Activated naive CD8-positive, alpha-beta T cell treated with anti-CD3 and anti-CD28 coated beads, Interleukin-2, amount 50 U/mL, for 24 hours (primary cell): ENCODE data around the gene RHD.
"Not testable (repeated sequence)": the region's sequence is repeated elsewhere in the genome, so short reads cannot be mapped to it uniquely, and the experiment has no call there.

Experiments
- ATAC-seq: fragments of 150-1000 bp; cut with Tn5 transposase; one replicate; pipeline ENCODE4 v1.10.0; 2021
- DNase-seq: peaks from one replicate; pipeline ENCODE4 v3.0.0; 2021
- H3K27ac Mint-ChIP-seq: one replicate; pipeline ENCODE4 v1.8.0; 2021; ENCODE audit warnings: mild to moderate bottlenecking, mixed read lengths
- H3K27me3 Mint-ChIP-seq: one replicate; pipeline ENCODE4 v1.8.0; 2021; ENCODE audit warnings: mixed read lengths
- H3K36me3 Mint-ChIP-seq: one replicate; pipeline ENCODE4 v1.8.0; 2021; ENCODE audit warnings: low read depth, mixed read lengths
- H3K4me1 Mint-ChIP-seq: one replicate; pipeline ENCODE4 v1.8.0; 2021; ENCODE audit warnings: mixed read lengths
- H3K4me3 Mint-ChIP-seq: one replicate; pipeline ENCODE4 v1.8.0; 2021; ENCODE audit warnings: mild to moderate bottlenecking, moderate library complexity, mixed read lengths
- H3K9me3 Mint-ChIP-seq: one replicate; pipeline ENCODE4 v1.8.0; 2021; ENCODE audit warnings: mixed read lengths

Gene RHD

GRCh38 chr1:25341746-25342145 is 69.4 kb downstream of the RHD start:
- H3K4me1 Mint-ChIP-seq = peaks cover 28% of the 10 kb centered on the region
- no peak overlapping the region for H3K27ac Mint-ChIP-seq
- ATAC-seq = no peak
- no peaks in the 10 kb centered on the region for H3K27me3 Mint-ChIP-seq
- no peak for DNase-seq
- no peaks in the 10 kb centered on the region for H3K9me3 Mint-ChIP-seq
- H3K4me3 Mint-ChIP-seq = no peak overlapping the region
- H3K36me3 Mint-ChIP-seq = peaks cover 10% of the 10 kb centered on the region

DNA sequence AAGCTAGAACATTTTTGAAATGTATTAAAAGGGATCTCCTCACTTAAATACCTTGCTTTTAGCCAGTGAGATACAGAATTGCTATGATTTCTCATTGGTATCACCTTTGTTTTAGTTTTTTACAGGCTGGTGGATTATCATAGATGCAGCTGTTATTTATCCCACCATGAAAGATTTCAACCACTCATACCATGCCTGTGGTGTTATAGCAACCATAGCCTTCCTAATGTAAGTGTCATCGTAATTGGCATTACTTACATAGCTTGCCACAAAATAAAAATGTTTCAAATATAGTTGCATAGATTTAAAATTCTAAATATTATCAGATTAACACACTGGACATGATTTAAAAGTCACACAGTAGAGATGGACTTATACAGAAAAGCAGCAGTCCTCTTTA is 70.5 kb downstream of the RHD start:
- no peak overlapping the region for H3K4me3 Mint-ChIP-seq
- H3K27me3 Mint-ChIP-seq = no peaks in the 10 kb centered on the region
- ATAC-seq (no peak), DNase-seq (no peak)
- no peak overlapping the region for H3K27ac Mint-ChIP-seq
- H3K9me3 Mint-ChIP-seq = no peaks in the 10 kb centered on the region
- peaks cover 26% of the 10 kb centered on the region for H3K4me1 Mint-ChIP-seq
- H3K36me3 Mint-ChIP-seq = peaks cover 14% of the 10 kb centered on the region

DNA sequence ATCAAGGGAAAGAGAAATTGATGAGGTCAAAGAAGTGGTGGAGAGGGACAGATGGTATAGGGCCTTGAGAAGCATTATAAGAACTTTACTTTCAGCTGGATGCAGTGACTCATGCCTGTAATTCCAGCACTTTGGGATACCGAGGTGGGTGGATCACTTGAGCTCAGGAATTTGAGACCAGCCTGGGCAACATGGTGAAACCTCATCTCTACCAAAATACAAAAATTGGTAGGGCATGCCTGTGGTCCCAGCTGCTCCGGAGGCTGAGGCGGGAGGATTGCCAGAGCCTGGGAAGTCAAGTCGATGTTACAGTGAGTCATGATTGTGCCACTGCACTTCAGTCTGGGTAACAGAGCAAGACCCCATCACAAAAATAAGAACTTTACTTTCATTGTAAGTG is 71.6 kb downstream of the RHD start:
- Mint-ChIP-seq H3K9me3 (no peaks in the 10 kb centered on the region), H3K4me3 (no peak overlapping the region), H3K4me1 (peaks cover 29% of the 10 kb centered on the region), H3K27ac (no peak overlapping the region), H3K27me3 (no peaks in the 10 kb centered on the region), H3K36me3 (peaks cover 20% of the 10 kb centered on the region)
- DNase-seq = no peak
- no peak for ATAC-seq

GRCh38 chr1:25347556-25347955 is 75.2 kb downstream of the RHD start:
- H3K27me3 Mint-ChIP-seq = no peaks in the 10 kb centered on the region
- DNase-seq (no peak), ATAC-seq (no peak)
- H3K4me3 Mint-ChIP-seq = no peak overlapping the region
- H3K36me3 Mint-ChIP-seq = peaks cover 24% of the 10 kb centered on the region
- no peak overlapping the region for H3K27ac Mint-ChIP-seq
- no peaks in the 10 kb centered on the region for H3K9me3 Mint-ChIP-seq
- H3K4me1 Mint-ChIP-seq = peaks cover 4% of the 10 kb centered on the region

- Mint-ChIP-seq H3K27me3 (no peaks in the 10 kb centered on the region), H3K27ac (no peak overlapping the region), H3K9me3 (no peaks in the 10 kb centered on the region), H3K4me3 (no peak overlapping the region), H3K4me1 (peaks cover 3% of the 10 kb centered on the region), H3K36me3 (peaks cover 16% of the 10 kb centered on the region)
- ATAC-seq = no peak
- no peak for DNase-seq
Measured at GRCh38 chr1:25349606-25350005, 77.3 kb downstream of the RHD start.

- Mint-ChIP-seq H3K9me3 (no peaks in the 10 kb centered on the region), H3K4me3 (no peak overlapping the region), H3K27ac (peak overlapping the region; percentile 36), H3K36me3 (peaks cover 28% of the 10 kb centered on the region), H3K27me3 (no peaks in the 10 kb centered on the region), H3K4me1 (peaks cover 32% of the 10 kb centered on the region)
- DNase-seq = no peak
- no peak for ATAC-seq
Measured at GRCh38 chr1:25355841-25356395, 83.6 kb downstream of the RHD start.

DNA sequence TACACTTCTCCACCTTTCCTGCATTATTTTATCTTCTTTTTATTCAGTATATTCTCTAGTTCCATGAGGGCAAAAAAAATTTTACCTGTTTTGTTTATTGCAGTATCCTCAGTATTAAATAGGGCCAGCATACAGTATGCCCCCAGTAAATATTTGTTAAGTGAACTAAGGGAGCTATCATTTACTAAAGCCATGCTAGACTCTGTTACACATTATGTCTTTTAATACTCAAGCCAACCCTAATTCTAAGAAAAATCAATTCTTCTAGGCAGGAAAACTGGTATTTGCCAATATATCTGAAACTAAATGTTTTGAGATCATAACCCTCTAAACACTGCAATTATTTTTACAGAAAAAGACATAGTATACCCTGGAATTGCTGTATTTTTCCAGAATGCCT is 84.1 kb downstream of the RHD start:
- no peaks in the 10 kb centered on the region for H3K9me3 Mint-ChIP-seq
- ATAC-seq = no peak
- H3K27me3 Mint-ChIP-seq = no peaks in the 10 kb centered on the region
- peak overlapping the region; percentile 36 for H3K27ac Mint-ChIP-seq
- no peak for DNase-seq
- peaks cover 37% of the 10 kb centered on the region for H3K4me1 Mint-ChIP-seq
- H3K36me3 Mint-ChIP-seq = peaks cover 34% of the 10 kb centered on the region
- H3K4me3 Mint-ChIP-seq = no peak overlapping the region

DNA sequence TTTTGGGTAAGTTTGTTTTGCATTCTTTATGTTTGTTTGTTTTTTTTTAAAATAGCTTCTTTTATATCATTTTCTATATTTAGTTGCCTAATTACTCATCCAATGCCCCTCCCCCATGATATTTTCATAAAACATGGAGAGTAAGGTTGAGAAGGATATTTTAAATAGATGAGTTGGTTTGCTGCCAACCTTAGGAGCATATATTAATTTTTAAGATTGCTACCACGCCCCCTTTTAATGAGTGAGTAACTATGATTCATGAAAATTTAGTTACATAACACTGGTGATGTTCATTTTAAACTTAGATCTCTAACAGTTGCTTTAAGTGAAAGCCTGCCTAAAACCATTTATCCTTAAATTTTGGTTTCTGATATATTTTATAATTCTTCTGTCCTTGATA is 84.5 kb downstream of the RHD start:
- no peak overlapping the region for H3K4me3 Mint-ChIP-seq
- H3K9me3 Mint-ChIP-seq = no peaks in the 10 kb centered on the region

DNA sequence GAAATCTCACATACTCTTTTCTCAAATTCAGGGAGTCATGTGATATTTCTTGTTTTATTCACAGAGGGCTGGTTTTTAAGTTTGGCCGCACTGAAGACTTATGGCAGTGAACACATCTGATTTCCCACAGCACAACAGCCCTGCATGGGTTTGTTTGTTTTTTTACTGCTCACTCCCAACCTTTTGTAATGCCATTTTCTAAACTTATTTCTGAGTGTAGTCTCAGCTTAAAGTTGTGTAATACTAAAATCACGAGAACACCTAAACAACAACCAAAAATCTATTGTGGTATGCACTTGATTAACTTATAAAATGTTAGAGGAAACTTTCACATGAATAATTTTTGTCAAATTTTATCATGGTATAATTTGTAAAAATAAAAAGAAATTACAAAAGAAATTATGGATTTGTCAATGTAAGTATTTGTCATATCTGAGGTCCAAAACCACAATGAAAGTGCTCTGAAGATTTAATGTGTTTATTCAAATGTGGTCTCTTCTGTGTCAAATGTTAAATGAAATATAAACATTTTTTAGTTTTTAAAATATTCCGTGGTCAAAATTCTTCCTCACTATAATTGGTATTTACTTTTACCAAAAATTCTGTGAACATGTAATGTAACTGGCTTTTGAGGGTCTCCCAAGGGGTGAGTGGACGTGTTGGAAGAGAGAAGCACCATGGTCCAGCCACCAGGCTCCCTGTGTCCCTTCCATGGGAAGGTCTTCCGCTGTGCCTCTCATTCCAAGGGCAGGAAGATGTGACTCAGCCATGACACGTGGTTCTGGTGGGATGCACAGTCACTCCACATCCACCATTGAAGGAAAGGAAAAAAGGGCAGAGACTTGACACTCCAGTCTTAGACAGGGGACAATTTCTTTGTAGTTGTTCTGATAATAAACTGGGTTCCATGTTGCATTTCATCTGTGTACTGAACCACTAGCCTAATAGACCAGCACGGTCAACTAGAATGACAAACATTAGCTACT is 88.6 kb downstream of the RHD start:
- H3K36me3 Mint-ChIP-seq = peaks cover 33% of the 10 kb centered on the region
- H3K4me3 Mint-ChIP-seq = no peak overlapping the region
- H3K27me3 Mint-ChIP-seq = no peaks in the 10 kb centered on the region
- DNase-seq = no peak
- H3K4me1 Mint-ChIP-seq = peaks cover 29% of the 10 kb centered on the region
- H3K27ac Mint-ChIP-seq = peak overlapping the region; percentile 32
- H3K9me3 Mint-ChIP-seq = no peaks in the 10 kb centered on the region
- peak; percentile 23 for ATAC-seq

More for the DNA sequence above, 84.5 kb downstream of the RHD start:
- no peak for DNase-seq
- H3K4me1 Mint-ChIP-seq = peaks cover 38% of the 10 kb centered on the region
- no peaks in the 10 kb centered on the region for H3K27me3 Mint-ChIP-seq
- no peak for ATAC-seq
- H3K36me3 Mint-ChIP-seq = peaks cover 37% of the 10 kb centered on the region
- peak overlapping the region; percentile 76 for H3K27ac Mint-ChIP-seq

- H3K9me3 Mint-ChIP-seq = no peaks in the 10 kb centered on the region
- H3K4me3 Mint-ChIP-seq = no peak overlapping the region
- no peak for ATAC-seq
- no peak for DNase-seq
- H3K4me1 Mint-ChIP-seq = peaks cover 19% of the 10 kb centered on the region
- H3K27me3 Mint-ChIP-seq = no peaks in the 10 kb centered on the region
- H3K27ac Mint-ChIP-seq = no peak overlapping the region
- peaks cover 27% of the 10 kb centered on the region for H3K36me3 Mint-ChIP-seq
Measured at GRCh38 chr1:25361901-25362300, 89.6 kb downstream of the RHD start.

GRCh38 chr1:25362634-25363559 is 90.6 kb downstream of the RHD start:
- not testable (repeated sequence) for DNase-seq, H3K4me1 Mint-ChIP-seq, H3K9me3 Mint-ChIP-seq, H3K4me3 Mint-ChIP-seq, H3K27ac Mint-ChIP-seq, H3K27me3 Mint-ChIP-seq
- peak; percentile 78 for ATAC-seq
- H3K36me3 Mint-ChIP-seq = peaks cover 27% of the 10 kb centered on the region

DNA sequence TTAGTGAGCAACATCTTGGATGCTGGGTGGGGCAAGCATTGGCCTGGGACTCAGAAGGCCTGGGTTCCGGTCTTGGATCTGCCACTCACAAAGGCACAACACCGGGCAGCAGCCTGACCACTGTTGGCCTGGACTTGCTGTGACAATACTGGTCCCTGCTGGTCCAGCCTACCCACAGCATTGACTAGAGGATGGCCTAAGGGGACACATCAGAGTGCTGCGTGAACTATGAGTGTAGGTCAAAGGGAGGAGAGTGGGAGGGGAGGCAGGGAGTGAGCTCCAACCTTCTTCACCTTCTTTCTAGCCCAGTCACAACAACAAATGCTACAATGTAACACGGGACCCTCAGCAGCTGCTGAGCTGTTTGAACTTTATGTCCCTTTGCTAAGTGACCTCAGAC is 96.9 kb downstream of the RHD start:
- H3K27me3 Mint-ChIP-seq = no peaks in the 10 kb centered on the region
- no peaks in the 10 kb centered on the region for H3K36me3 Mint-ChIP-seq
- H3K9me3 Mint-ChIP-seq = no peaks in the 10 kb centered on the region
- H3K27ac Mint-ChIP-seq = no peak overlapping the region
- no peak for ATAC-seq
- no peaks in the 10 kb centered on the region for H3K4me1 Mint-ChIP-seq
- H3K4me3 Mint-ChIP-seq = no peak overlapping the region
- DNase-seq = no peak

DNA sequence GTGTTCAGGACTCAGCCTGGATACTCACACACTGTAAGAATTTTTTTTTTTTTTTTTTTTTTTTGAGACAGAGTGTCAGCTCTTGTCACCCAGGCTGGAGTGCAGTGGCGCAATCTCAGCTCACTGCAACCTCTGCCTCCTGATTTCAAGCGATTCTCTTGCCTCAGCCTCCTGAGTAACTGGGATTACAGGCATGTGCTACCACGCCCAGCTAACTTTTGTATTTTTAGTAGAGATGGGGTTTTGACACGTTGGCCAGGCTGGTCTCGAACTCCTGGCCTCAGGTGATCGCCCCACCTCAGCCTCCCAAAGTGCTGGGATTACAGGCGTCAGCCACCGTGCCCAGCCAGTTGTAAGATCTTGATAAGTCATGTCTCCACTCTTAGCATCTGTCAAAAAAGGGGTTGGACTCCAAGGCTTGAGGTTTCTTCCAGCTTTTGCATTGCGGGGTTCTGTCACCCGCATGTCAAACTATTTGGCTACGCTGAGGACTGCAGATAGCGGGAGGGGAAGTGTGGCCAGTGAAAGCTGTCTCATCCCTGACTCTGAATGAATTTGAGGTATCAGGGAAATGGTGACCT is 97.5 kb downstream of the RHD start:
- not testable (repeated sequence) for H3K27ac Mint-ChIP-seq, H3K9me3 Mint-ChIP-seq, ATAC-seq, DNase-seq, H3K4me1 Mint-ChIP-seq, H3K36me3 Mint-ChIP-seq, H3K4me3 Mint-ChIP-seq, H3K27me3 Mint-ChIP-seq

- H3K4me1 Mint-ChIP-seq, ATAC-seq, DNase-seq, H3K9me3 Mint-ChIP-seq, H3K27me3 Mint-ChIP-seq, H3K27ac Mint-ChIP-seq, H3K4me3 Mint-ChIP-seq, H3K36me3 Mint-ChIP-seq: not testable (repeated sequence)
Measured at GRCh38 chr1:25371757-25372156, 99.4 kb downstream of the RHD start.
